HG03066 (cell line): ENCODE data around the gene FXYD2.
"Not testable (repeated sequence)": the region's sequence is repeated elsewhere in the genome, so short reads cannot be mapped to it uniquely, and the experiment has no call there.

ENCODE experiments used
- ATAC-seq: cut with Tn5 transposase; IDR thresholded peaks from one replicate; pipeline ENCODE4 v1.9.1; 2021; ENCODE audit warnings: low read depth; ENCODE audit not compliant: unreplicated experiment

The FXYD2 gene

DNA sequence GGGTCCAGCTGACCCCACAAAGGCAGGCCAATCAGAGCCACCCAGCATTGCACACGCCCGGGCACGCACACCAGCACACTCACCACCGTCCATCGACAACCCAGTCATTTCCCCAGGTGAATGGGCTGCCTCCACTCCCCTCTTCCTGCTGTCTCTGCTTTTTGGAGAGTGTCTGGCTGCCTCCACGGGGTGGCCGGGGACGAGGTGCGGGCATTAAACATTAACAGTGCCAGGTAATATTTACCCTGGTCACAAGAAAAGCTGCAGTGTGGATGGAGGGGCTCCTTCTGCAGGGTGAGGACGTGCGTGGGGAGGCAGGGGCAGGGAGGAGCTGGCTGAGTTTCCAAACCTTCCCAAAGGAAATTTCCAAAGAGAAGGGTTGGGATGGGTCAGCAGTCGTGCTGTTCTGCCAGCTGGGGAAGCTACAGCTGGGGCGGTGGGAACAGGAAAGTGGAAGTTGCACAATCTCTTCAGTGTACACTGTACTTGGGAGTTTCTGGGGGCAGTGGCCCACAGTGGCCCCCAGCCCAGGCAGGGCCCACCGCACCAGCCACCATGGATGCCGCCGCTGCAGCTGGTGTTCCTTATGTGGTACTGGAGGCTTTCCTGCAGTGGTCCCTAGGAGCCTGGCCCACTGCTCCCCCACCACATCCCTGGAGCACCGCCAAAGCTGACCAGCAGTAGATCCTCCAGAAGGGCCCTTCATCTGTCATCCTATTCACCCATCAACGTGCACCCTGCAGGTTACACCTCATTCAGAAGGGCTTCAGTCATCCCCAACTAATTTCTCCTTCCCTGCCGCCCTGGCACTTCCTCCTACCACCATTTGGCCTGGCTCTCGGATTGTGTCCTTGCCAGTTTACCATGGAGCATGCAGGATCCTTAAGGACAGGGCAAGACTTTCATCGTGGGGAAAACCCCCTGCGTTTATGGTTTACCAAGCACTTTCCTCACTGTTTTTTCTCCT, at the start of gene FXYD2:
Gene FXYD2, minus strand, starts transcription at position 174 of the 967 bp plus-strand sequence. Its CDS starts 66 bp downstream, at position 108.
- ATAC-seq: no peak

- ATAC-seq: no peak
These were observed 49.2 kb upstream of the FXYD2 start for GRCh38 chr11:117873828-117874125.

DNA sequence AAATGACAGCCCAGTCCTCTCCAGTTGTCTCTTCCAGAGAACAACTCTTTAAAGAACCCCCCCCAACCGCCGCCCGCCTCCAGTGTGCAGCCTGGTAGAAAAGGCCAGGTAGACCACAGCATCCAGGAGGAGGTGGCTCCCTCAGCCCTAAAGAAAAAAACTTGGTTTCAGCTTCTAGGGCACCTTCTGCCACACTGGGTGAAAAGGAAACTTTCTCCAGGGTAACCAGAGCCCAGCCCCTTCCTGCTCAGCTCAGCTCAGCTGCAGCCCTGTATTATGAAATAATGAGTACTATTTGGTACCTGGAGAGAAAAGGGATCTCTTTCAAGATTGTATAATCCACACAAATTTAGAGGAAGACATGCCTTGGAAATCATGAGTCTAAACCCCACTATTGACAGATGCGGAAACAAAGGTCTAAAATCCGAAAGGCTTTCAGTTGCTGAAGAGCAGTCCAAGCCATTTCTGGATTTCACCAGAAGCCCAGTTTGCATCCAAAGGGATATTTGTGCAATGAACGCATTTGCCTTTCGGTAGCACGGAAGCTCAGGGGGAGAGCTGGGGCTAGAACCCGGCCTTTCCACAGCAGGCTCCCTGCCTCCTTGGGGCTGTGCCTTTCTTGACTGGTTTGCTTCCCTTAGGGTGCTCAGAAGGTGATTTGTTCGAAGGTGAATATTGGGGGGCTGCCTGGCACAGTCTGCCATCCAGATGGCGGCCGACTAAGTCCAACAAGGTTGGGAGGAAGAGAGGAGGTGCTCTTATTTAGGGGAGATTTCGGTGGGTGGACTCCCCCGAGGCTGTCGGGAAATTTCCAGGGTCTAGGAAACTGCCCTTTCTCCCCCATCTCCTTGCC, 48.7 kb upstream of the FXYD2 start:
- ATAC-seq: no peak

GRCh38 chr11:117872420-117872961, 47.9 kb upstream of the FXYD2 start:
- no peak for ATAC-seq

GRCh38 chr11:117871784-117872183, 47.2 kb upstream of the FXYD2 start:
- ATAC-seq: no peak

DNA sequence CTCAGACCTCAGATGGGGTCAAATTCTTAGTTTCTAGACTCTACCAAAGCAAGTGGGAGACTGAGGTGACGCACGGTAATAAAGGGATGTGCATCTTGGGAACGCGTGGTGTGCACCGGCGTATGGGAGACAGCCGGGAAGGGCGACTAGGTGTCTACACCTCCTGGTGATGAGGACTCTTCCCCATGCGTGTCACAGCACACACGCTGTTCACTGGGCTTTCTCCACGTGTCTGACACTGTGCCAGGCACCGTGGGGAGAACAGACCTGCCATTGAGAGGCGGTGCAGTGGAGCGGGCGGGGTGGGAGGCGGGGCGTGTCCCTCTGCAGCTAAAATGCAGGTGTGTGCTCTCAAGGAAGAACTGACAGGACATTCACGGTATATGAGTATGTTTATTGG, 46.6 kb upstream of the FXYD2 start:
- ATAC-seq: no peak

DNA sequence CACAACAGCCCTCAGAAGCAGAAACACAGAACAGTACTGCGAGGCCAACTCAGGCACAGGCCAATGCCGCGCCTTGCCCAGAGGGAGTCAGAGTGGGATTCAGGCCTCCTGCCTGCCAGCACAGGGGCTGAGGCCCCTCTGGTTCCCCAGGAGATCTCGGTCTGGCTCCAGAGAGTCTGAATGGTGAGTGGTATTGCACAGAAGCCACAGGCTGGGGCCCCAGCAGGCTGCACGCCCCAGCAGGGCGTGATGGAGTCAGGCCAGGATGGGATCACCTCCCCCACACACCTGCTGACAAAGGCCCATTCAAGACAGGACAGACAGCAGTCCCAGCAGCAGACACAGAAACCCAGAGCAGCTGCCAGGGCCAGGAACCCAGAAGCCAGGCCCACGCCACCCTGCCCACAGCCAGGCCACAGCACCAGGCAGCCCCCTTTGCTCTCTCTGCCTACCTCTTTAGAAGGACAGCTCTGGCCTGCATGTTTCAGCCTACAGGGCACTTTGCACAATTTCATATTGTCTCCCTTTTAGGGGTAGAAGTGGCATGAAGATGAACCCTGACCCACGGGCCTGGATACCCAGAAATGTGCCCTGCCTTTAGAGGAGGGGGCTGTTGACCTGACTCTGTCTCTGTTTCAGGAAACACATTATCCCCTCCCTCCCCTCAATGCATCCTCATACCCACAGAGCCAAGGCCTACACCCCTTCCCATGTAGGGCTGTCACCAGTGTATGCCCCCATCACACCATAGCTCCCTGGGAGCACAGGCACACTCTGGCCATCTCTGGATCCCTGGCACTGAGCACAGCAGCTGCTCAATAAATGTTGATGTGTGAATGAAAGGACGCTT, 45.8 kb upstream of the FXYD2 start:
- ATAC-seq: no peak

DNA sequence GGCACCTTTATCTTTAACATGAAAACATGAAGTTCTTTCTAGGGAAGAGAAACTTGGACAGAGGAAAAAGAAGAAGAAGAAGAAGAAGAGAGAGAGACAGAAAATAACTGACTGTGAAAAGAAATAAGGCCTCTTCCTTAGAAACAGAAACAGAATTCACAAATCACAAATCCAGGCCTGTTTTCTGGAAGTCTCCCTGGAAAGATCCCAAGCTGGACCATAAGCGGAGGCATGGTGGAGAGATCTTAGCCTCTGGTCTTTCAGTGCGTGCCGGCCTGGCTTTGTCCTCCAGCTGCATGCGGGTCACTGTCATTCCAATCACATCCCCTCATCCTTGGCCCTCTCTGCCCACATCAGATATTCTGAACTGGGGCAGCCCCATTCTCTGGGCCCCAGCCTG, 45.1 kb upstream of the FXYD2 start:
- ATAC-seq: no peak

GRCh38 chr11:117868815-117869561, 44.4 kb upstream of the FXYD2 start:
- no peak for ATAC-seq

- no peak for ATAC-seq
These were observed 43.5 kb upstream of the FXYD2 start for GRCh38 chr11:117868088-117868487.

DNA sequence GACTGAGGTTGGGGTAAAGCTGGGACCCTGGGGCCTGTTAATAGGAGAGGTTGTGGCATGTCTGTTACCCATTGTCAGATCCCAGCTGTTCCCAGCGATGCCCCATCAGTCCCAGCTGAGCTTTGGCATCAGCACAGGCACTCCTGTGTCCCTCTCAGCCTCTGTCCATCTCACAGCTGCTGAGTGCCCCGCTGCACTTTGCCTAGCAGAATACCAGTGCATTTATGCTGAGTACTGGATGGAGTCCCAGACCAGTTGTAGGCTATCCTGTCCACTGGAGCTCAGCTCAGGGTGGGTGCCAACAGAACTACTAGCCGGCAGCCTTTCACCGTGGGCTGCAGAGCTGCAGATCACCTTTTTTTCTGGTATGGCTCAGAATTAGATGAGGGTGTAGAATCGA, 42.0 kb upstream of the FXYD2 start:
- ATAC-seq: no peak

GRCh38 chr11:117865546-117865945, 41.0 kb upstream of the FXYD2 start:
- ATAC-seq: not testable (repeated sequence)

- ATAC-seq: no peak
These were observed 38.8 kb upstream of the FXYD2 start for GRCh38 chr11:117863383-117863782.

GRCh38 chr11:117862753-117863152, 38.2 kb upstream of the FXYD2 start:
- ATAC-seq: no peak

- ATAC-seq: no peak
These were observed 37.6 kb upstream of the FXYD2 start for GRCh38 chr11:117862019-117862725.

DNA sequence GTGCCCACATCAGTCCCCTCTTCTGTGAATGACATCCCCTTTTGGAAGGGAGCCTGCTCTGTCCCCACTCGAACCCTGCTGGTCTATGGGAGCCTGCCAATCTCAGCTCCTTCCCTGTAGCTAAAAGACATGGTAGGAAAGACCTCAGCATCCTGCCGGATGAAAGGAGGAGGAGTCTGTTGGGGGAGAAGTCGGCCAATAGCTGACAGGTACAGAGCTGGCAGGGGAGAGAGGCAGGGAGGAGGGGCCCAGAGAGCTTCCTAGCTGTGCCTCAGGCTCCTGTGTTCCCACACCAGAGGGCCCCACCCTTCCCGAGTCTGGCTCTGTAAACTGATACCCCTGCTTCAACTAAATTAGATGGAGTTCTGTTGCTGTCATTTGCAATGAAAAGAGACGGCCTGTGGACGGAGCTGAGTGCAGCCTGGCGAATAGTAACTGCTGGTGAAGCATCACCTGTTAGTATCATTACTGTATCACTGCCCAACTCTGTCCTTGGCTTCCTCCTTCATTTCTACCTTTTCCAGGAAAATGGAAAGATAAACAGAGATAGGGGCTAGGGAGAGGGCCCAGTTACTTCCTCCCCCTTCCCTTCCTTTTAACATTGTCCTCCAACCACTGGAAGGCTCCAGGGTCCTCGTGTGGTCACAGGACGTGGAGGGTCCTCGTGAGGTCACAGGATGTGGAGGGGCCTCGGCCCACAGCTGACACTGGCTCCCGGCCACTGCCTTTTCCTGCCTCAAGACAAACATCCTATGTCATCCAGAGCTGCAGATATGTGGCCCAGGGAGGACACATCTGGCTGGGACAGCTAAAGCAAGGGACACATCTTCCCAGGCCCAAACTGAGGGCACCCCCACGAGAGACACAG, 36.8 kb upstream of the FXYD2 start:
- ATAC-seq: no peak

- ATAC-seq: no peak
These were observed 35.6 kb upstream of the FXYD2 start for GRCh38 chr11:117860139-117860538.

DNA sequence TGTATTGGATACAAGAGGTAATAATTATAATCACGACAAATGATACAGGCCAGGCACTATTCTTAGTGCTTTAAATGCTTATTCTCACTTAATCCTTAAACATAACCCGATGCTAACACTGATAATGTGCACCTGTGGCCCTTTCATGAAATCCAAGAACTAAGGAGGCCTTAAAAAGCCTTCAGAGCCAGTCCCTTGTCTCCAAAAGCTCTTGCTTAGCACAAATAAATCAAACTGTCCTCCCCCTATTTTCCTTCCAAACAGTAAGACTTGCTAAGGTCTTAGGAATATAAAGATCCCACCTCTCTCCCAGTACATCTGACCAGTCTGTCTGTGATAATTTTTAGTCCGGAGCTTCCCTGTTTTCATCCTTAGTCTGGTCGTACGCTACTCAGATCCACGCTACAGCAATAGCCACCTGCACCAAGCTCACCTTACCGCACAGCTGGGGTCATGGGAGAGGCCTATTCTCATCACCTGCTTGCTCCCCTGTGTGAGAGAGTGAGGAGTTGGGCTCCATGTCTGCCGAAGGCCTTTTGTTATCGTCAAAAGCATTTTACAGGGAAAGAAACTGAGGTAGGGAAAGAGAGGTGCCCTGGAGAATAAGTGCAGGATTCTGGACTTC, 35.1 kb upstream of the FXYD2 start:
- no peak for ATAC-seq
